Measurements from ENCODE around the gene PRPF40A. TPM values are rescaled to one million over a fixed set of nuclear protein-coding genes. Genes with fewer than 3 reads are reported as not detected.

PRPF40A gene
- total RNA-seq, 1 donor from 2014 or later, result 136 TPM

GRCh38 chr2:152715112-152715511 lies 2.1 kb downstream of the PRPF40A start:
- peak overlapping the region; percentile 100 for H3K4me3 Mint-ChIP-seq
- H3K4me1 Mint-ChIP-seq, result peaks cover 33% of the 10 kb centered on the region
- H3K27me3 Mint-ChIP-seq (ENCODE audit: low read depth), result no peaks in the 10 kb centered on the region
- H3K9me3 Mint-ChIP-seq, result no peaks in the 10 kb centered on the region
- TF ChIP-seq CTCF (conservative IDR thresholded peaks at IDR 0.05), result no peak
- H3K36me3 Mint-ChIP-seq (ENCODE audit: low read depth), result peaks cover 21% of the 10 kb centered on the region
- DNase-seq (ENCODE audit: low read depth, low spot score), result no peak
- H3K27ac Mint-ChIP-seq (ENCODE audit: unreplicated experiment), result no peak overlapping the region

GRCh38 chr2:152710713-152711112 lies 6.5 kb downstream of the PRPF40A start:
- Mint-ChIP-seq H3K36me3 (ENCODE audit: low read depth) (peaks cover 38% of the 10 kb centered on the region), H3K27ac (ENCODE audit: unreplicated experiment) (no peak overlapping the region), H3K9me3 (no peaks in the 10 kb centered on the region), H3K27me3 (ENCODE audit: low read depth) (no peaks in the 10 kb centered on the region), H3K4me3 (no peak overlapping the region), H3K4me1 (peaks cover 22% of the 10 kb centered on the region)
- TF ChIP-seq CTCF (conservative IDR thresholded peaks at IDR 0.05), result no peak
- no peak for DNase-seq (ENCODE audit: low read depth, low spot score)

- TF ChIP-seq CTCF (conservative IDR thresholded peaks at IDR 0.05), result no peak
- no peak overlapping the region for H3K27ac Mint-ChIP-seq (ENCODE audit: unreplicated experiment)
- H3K36me3 Mint-ChIP-seq (ENCODE audit: low read depth), result peaks cover 37% of the 10 kb centered on the region
Observed at GRCh38 chr2:152708742-152709141, 8.5 kb downstream of the PRPF40A start.

GRCh38 chr2:152706477-152707021 lies 10.7 kb downstream of the PRPF40A start:
- no peak overlapping the region for H3K27ac Mint-ChIP-seq (ENCODE audit: unreplicated experiment)
- H3K36me3 Mint-ChIP-seq (ENCODE audit: low read depth), result peaks cover 51% of the 10 kb centered on the region
- H3K9me3 Mint-ChIP-seq, result peaks cover 3% of the 10 kb centered on the region
- TF ChIP-seq CTCF (conservative IDR thresholded peaks at IDR 0.05), result no peak
- H3K4me3 Mint-ChIP-seq, result no peak overlapping the region
- H3K27me3 Mint-ChIP-seq (ENCODE audit: low read depth), result no peaks in the 10 kb centered on the region
- peaks cover 15% of the 10 kb centered on the region for H3K4me1 Mint-ChIP-seq
- DNase-seq (ENCODE audit: low read depth, low spot score), result no peak

More at GRCh38 chr2:152708742-152709141, 8.5 kb downstream of the PRPF40A start:
- Mint-ChIP-seq H3K9me3 (no peaks in the 10 kb centered on the region), H3K4me3 (no peak overlapping the region), H3K27me3 (ENCODE audit: low read depth) (no peaks in the 10 kb centered on the region), H3K4me1 (peaks cover 15% of the 10 kb centered on the region)
- no peak for DNase-seq (ENCODE audit: low read depth, low spot score)

- Mint-ChIP-seq H3K36me3 (ENCODE audit: low read depth) (peaks cover 35% of the 10 kb centered on the region), H3K27ac (ENCODE audit: unreplicated experiment) (no peak overlapping the region), H3K4me1 (peaks cover 8% of the 10 kb centered on the region), H3K27me3 (ENCODE audit: low read depth) (no peaks in the 10 kb centered on the region), H3K9me3 (peaks cover 9% of the 10 kb centered on the region), H3K4me3 (no peak overlapping the region)
- TF ChIP-seq CTCF (conservative IDR thresholded peaks at IDR 0.05), result no peak
- no peak for DNase-seq (ENCODE audit: low read depth, low spot score)
Observed at GRCh38 chr2:152701198-152701597, 16.1 kb downstream of the PRPF40A start.
